ENCODE measurements around the gene MCRS1. TPM values are rescaled to one million over a fixed set of nuclear protein-coding genes. Genes with fewer than 3 reads are reported as not detected.

MCRS1 gene
- total RNA-seq, 1 experiment from 2014 or later = 66.9 TPM

DNA sequence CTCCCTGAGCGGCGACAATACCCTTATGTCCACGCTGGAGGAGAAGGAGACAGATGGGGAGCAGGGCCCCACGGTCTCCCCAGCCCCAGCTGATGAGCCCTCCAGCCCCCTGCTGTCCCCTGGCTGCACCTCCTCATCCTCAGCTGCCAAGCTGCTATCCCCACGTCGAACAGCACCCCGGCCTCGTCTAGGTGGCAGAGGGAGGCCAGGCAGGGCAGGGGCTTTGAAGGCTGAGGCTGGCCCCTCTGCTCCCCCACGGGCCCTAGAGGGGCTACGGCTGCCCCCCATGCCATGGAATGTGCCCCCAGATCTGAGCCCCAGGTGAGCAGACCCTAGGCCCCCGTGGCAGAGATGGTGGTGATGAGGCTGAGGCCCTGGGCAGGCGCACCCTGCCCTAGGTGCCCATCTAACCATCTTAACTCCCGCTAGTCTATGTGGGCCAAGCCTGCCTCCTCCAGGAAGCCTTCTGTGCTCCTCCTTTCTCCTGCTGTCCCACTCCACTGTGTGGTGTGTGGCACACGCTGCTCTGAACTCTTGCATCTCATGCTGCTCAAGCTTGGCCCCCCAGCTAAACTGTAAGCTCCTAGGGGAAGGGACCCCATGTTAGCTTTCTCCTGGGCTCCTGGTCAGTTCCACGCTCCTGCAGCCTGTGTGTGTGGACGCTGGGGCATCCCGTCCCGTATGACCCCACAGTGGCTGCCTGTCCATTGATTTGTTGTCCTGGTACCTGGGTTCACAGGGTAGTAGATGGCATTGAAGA is 12.1 kb downstream of the MCRS1 start:
- Histone ChIP-seq H3F3A (ENCODE audit: insufficient read depth, low read depth) (no peaks in the 10 kb centered on the region), H3K27me3 (ENCODE audit: insufficient read depth, low read depth) (peaks cover 4% of the 10 kb centered on the region; the same call in 1 of the 2 replicates), H4K20me1 (ENCODE audit: insufficient read depth) (no peaks in the 10 kb centered on the region), H3K4me1 (replicated peaks; ENCODE audit: insufficient read depth) (no peaks in the 10 kb centered on the region), H2AFZ (no peak overlapping the region), H3K9me2 (ENCODE audit: insufficient read depth) (no peaks in the 10 kb centered on the region), H3K27ac (no peak overlapping the region), H3K4me2 (no peak overlapping the region), H3K4me3 (no peak overlapping the region), H3K9me3 (ENCODE audit: insufficient read depth, low read depth) (no peaks in the 10 kb centered on the region), H3K36me3 (ENCODE audit: low read depth) (0 out of 2 replicates have a peak, but pooled peaks cover 3% of the 10 kb centered on the region), H3K79me2 (ENCODE audit: low read depth) (no peaks in the 10 kb centered on the region)
- ChIA-PET CTCF (interaction anchor here (0.5 to 3.2 kb wide), 4 partner anchors 11 to 198 kb away, joined by 3 to 15 read pairs (median 4); no protein-coding TSS in a partner anchor), POLR2A (ENCODE audit: unreplicated experiment) (no interaction called here)
- BruUV-seq (replicated peaks) = no TSS peak
- no peak for TF ChIP-seq EZH2 (IDR thresholded peaks at IDR 0.05; ENCODE audit: low read depth)
- TF ChIP-seq, protein P1, sequence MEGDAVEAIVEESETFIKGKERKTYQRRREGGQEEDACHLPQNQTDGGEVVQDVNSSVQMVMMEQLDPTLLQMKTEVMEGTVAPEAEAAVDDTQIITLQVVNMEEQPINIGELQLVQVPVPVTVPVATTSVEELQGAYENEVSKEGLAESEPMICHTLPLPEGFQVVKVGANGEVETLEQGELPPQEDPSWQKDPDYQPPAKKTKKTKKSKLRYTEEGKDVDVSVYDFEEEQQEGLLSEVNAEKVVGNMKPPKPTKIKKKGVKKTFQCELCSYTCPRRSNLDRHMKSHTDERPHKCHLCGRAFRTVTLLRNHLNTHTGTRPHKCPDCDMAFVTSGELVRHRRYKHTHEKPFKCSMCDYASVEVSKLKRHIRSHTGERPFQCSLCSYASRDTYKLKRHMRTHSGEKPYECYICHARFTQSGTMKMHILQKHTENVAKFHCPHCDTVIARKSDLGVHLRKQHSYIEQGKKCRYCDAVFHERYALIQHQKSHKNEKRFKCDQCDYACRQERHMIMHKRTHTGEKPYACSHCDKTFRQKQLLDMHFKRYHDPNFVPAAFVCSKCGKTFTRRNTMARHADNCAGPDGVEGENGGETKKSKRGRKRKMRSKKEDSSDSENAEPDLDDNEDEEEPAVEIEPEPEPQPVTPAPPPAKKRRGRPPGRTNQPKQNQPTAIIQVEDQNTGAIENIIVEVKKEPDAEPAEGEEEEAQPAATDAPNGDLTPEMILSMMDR (conservative IDR thresholded peaks at IDR 0.05) = no peak
- intact Hi-C loops (cut with micrococcal nuclease; ENCODE audit: unreplicated experiment) = no loop called here
- DNase-seq = no peak

DNA sequence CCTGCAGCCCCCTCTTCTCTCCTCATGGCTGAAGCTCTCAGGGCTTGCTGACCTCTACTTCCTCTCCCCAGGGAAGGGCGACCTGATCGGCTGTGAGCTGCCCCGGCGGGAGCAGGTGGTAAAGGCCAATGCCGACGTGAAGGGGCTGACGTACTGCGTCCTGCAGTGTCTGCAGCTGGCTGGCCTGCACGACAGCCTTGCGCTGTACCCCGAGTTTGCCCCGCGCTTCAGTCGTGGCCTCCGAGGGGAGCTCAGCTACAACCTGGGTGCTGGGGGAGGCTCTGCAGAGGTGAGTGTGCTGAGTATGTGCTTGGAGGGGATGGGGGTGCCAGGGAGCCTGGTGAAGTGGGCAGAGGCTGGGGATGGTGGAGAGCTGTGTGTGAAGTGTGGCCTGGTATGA is 13.7 kb downstream of the MCRS1 start:
- H3K79me2 ChIP-seq (ENCODE audit: low read depth) = no peaks in the 10 kb centered on the region
- no peaks in the 10 kb centered on the region for H3K9me3 ChIP-seq (ENCODE audit: insufficient read depth, low read depth)
- ChIA-PET POLR2A (ENCODE audit: unreplicated experiment) (no interaction called here), CTCF (interaction anchor here (3.2 kb wide), 1 partner anchor 196 kb away, joined by 15 read pairs; no protein-coding TSS in a partner anchor)
- no peak overlapping the region for H3K4me2 ChIP-seq
- DNase-seq = no peak
- no peaks in the 10 kb centered on the region for H3K36me3 ChIP-seq (ENCODE audit: low read depth)
- H3K9me2 ChIP-seq (ENCODE audit: insufficient read depth) = no peaks in the 10 kb centered on the region
- H3K4me1 ChIP-seq (replicated peaks; ENCODE audit: insufficient read depth) = no peaks in the 10 kb centered on the region
- no peaks in the 10 kb centered on the region for H4K20me1 ChIP-seq (ENCODE audit: insufficient read depth)
- H3K4me3 ChIP-seq = no peak overlapping the region
- peaks cover 4% of the 10 kb centered on the region; the same call in 1 of the 2 replicates for H3K27me3 ChIP-seq (ENCODE audit: insufficient read depth, low read depth)
- H2AFZ ChIP-seq = no peak overlapping the region
- no TSS peak for BruUV-seq (replicated peaks)
- no peak for TF ChIP-seq EZH2 (IDR thresholded peaks at IDR 0.05; ENCODE audit: low read depth)
- TF ChIP-seq, protein P1 (conservative IDR thresholded peaks at IDR 0.05) = no peak
- intact Hi-C loops (cut with micrococcal nuclease; ENCODE audit: unreplicated experiment) = no loop called here
- H3K27ac ChIP-seq = no peak overlapping the region
- no peaks in the 10 kb centered on the region for H3F3A ChIP-seq (ENCODE audit: insufficient read depth, low read depth)

DNA sequence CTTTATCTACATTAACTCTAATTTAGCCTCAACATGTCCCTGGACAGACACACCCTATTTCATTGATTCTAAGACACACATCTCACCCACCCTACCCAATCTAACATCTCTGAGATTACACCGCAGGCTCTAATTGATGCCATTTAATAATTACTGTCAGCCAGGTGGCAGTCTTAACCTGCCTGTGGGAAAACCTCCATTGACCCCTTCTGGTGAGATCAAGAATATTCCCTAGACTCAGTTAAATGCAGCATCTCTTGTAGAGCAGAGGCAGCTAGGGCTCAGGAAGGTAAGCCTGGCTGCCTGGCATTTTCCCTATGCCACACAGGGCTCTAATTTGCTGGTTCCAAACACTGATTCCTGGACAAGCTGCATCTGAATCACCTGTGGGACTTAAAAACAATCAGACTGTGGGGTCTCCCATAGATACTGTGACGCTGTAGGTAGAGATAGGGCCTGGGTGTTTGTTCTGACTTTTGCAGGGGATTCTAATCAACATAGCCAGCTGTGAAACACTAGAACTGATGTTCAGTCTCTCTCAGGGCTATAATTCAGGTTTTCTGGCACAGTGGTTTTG is 14.3 kb downstream of the MCRS1 start:
- Histone ChIP-seq H3K4me1 (replicated peaks; ENCODE audit: insufficient read depth) (no peaks in the 10 kb centered on the region), H3K4me2 (no peak overlapping the region), H3K4me3 (no peak overlapping the region), H3K9me3 (ENCODE audit: insufficient read depth, low read depth) (no peaks in the 10 kb centered on the region), H3K27me3 (ENCODE audit: insufficient read depth, low read depth) (peaks cover 4% of the 10 kb centered on the region; the same call in 1 of the 2 replicates), H3K9me2 (ENCODE audit: insufficient read depth) (no peaks in the 10 kb centered on the region), H3K79me2 (ENCODE audit: low read depth) (no peaks in the 10 kb centered on the region), H3F3A (ENCODE audit: insufficient read depth, low read depth) (no peaks in the 10 kb centered on the region), H2AFZ (no peak overlapping the region), H3K36me3 (ENCODE audit: low read depth) (no peaks in the 10 kb centered on the region), H4K20me1 (ENCODE audit: insufficient read depth) (no peaks in the 10 kb centered on the region), H3K27ac (no peak overlapping the region)
- CTCF ChIA-PET = interaction anchor here (3.2 kb wide), 1 partner anchor 196 kb away, joined by 15 read pairs; no protein-coding TSS in a partner anchor
- DNase-seq = peak in 1 of 2 experiments; percentile 52
- POLR2A ChIA-PET (ENCODE audit: unreplicated experiment) = interaction anchor here (0.6 kb wide), 1 partner anchor 285 kb away, joined by 3 read pairs; no protein-coding TSS in a partner anchor
- intact Hi-C loops (cut with micrococcal nuclease; ENCODE audit: unreplicated experiment) = loop anchor here (1.0 to 2.0 kb wide), 3 partner anchors 39 to 195 kb away; partner anchors contain the start of gene FMNL3
- TF ChIP-seq, protein P1 (conservative IDR thresholded peaks at IDR 0.05) = peak; percentile 77
- TF ChIP-seq EZH2 (IDR thresholded peaks at IDR 0.05; ENCODE audit: low read depth) = no peak
- no TSS peak for BruUV-seq (replicated peaks)

Measured in PC-9 (cell line).